NCI-H446 treated with DMSO at 0.1 percent for 48 hours (cell line): ENCODE results near the gene FHIT.

Experiments used
- DNase-seq: peaks from one replicate; lab custom pipeline; 2025; lab: John Stamatoyannopoulos, UW

The FHIT gene

DNA sequence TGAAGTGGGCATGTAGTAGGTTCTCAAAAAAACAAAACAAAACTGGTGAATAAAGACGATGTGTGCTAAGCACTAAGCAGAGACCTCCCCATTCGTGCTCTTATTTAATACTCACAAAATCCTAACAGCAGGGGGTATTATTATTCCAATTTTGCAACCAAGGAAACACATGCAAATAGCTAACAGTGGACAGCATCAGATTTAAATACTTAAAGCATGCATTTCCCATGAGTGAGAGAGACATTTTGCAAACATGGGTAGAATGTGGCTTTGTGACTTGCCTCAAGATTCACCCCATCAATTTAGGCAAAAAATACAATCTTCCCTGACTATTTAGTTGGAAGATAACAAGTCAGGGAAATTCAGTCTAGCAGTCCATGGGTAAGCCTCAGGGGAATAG, 1255.2 kb downstream of the FHIT start:
- no peak for DNase-seq

DNA sequence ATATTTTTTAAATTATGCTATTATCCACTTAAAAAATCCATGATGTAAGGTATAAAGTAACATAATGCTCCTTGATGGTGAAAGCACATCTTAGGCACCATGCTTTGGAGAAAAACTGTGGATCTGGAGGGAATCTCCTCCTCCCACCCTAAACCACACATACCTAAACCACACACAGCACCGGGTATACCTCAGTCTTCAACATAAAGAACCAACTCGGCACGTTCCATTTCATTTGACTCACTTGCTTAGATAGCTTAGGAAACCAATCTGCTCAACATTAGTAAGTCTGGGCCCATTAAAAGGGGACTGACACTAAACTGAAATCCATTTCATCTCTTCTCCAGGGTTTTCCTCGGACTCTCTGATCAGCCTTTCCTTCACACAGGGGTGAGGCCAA, 1255.7 kb downstream of the FHIT start:
- no peak for DNase-seq

GRCh38 chr3:59994732-59995304, 1256.4 kb downstream of the FHIT start:
- DNase-seq, result no peak

GRCh38 chr3:59992578-59992977, 1258.7 kb downstream of the FHIT start:
- DNase-seq, result no peak

GRCh38 chr3:59990915-59991314, 1260.3 kb downstream of the FHIT start:
- no peak for DNase-seq

GRCh38 chr3:59982510-59982909, 1268.7 kb downstream of the FHIT start:
- DNase-seq, result no peak

DNA sequence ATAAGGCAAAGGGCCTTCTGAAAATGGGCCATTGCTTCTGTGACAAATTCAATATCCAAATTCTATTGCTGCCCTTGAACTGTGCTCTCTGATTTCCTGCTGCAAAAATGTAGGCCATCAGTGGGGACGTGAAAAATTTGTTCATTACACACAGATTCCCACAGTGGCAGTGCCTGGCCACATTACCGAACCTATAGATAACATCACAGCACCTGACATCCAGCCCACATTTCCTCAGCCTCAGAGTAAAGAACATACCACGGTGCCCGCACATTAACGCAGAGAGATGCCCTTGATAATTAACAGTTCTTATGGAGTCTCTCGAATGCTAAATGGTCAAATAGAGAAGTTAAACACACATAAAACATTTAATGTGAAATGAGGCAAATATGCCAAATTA, 1269.9 kb downstream of the FHIT start:
- DNase-seq, result no peak

- no peak for DNase-seq
Measured at GRCh38 chr3:59980576-59980975, 1270.7 kb downstream of the FHIT start.

DNA sequence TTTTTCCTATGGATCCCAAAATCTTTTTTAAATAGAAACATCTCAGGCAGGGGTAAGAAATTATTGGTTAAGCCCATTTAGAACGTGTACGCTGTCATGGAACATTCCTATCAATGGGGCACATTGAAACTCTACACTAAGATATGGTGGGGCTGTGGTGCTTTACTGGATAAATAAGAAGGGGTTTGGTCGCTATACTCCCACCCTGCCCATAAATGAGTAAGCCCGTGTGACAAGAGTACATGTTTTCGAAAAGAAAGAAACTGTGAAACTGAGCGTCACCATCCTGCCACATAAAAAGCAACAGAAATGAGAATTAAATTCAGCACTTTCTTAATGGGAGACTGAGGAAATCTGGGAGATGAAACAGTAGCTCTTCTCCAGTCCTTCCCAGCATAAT, 1271.7 kb downstream of the FHIT start:
- DNase-seq, result no peak

DNA sequence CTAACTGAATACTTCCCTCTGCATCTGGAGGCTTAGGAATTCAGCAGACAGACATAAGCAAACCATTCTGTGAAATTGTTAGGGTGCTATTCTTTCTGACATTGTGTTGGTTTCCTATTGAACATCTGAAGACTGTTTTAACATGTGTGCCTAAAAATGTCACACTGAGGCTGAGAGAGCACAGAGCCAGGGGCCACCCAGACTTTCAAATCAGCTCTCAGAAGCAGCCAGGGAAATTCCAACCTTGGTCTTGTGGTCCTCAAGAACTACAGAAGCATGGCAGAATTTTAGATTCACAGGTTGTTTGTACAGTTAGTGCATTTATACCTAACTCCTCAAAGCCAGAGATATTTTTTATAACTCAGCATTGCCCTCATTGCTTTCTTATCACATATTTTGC, 1272.3 kb downstream of the FHIT start:
- no peak for DNase-seq

- DNase-seq, result no peak
Measured at GRCh38 chr3:59970796-59971195, 1280.5 kb downstream of the FHIT start.

- DNase-seq, result peak; percentile 15
Measured at GRCh38 chr3:59970376-59970775, 1280.9 kb downstream of the FHIT start.

DNA sequence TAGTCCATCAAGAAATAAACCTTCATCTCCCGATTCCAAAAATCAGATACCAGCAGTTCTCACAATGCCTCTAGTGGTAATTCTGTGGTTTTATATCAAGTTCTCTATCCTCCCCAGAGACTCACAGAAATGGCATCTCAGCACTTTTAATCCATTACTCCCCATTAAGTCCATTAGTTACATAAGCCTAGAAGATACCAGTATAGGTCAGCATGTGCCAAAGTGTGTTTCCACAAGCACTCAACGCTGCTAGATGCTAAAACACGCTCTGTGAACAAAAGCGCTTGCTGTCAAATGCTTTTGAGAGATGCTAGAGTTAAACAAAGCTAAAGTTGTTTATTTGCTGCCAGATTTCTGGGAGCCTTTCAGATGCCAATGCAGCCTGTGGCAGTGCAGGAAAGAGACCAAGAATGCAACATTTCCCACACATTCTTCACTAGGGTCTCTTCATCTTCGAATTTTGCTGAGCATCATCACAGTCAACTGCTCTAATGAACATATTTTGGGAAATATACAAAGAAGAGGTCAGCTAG, 1282.7 kb downstream of the FHIT start:
- no peak for DNase-seq

DNA sequence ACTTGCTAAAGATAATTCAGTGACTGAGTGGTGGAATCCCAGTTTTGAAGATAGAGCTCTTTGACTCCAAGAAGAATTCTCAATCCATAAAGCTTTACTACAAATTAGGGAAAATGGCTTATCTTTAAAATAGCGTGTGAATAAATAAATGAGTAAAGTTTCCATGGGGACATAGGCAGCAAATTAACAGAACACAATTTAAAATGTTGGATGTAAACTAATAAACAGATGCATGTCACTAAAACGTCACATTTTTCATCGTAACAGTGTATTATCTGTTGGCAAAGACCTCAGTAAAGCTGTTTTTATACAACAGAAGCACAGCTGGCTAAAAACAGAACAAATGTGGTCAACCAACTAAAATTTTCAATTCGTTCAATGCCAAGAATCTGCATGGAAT, 1287.6 kb downstream of the FHIT start:
- no peak for DNase-seq

- DNase-seq, result no peak
Measured at GRCh38 chr3:59957150-59957549, 1294.1 kb downstream of the FHIT start.

DNA sequence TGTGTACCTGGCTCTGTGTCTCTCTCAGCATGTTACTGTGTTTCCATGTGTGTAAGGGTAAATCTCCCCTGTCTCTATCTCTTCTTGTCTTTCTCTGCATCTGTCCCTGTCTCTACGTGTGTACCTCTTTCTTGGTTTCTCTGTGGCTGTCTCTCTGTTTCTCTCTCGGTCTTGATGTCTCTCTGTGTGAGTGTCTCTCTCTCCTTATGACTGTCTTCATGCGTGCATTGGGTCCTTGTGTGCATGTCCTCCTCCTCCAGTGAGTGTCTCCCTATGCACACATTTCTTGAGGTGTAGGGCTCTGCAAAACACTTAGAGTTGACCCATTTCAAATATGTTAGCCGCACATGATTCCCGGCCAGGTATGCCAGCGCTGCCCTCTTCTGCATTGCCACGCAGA, 1298.1 kb downstream of the FHIT start:
- no peak for DNase-seq

GRCh38 chr3:59949311-59949710, 1301.9 kb downstream of the FHIT start:
- no peak for DNase-seq

DNA sequence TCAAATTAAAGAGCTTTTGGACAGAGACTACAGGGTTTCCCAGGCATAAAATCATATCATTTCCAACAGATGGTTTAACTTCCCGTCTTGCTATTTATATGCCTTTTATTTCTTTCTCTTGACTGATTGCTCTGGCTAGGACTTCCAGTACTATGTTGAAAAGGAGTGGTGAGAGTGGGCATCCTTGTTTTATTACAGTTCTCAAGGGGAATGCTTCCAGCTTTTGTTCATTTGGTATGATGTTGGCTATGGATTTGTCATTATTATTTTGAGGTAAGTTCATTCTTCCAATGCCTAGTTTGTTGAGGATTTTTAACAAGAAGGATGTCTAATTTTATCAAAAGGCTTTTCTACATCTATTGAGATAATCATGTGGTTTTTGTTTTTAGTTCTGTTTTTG, 1304.9 kb downstream of the FHIT start:
- no peak for DNase-seq

DNA sequence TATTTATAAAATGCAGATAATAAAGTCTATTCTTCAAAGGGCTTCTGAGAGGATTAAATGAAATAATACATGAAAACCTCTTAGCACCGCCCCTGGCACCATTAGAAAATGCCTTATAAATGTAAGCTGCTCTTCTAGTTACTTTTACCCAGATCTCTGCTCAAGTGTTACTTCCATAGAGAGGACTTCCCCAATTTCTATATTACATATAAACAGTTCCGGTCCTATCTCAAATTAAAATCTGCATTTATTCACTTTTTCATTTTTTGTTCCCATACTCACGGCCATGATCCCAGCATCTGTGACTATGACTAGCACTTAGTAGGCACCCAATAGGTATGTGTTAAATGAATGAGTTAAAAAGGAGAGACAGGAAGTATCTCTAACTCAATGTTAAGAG, 1310.5 kb downstream of the FHIT start:
- no peak for DNase-seq

DNA sequence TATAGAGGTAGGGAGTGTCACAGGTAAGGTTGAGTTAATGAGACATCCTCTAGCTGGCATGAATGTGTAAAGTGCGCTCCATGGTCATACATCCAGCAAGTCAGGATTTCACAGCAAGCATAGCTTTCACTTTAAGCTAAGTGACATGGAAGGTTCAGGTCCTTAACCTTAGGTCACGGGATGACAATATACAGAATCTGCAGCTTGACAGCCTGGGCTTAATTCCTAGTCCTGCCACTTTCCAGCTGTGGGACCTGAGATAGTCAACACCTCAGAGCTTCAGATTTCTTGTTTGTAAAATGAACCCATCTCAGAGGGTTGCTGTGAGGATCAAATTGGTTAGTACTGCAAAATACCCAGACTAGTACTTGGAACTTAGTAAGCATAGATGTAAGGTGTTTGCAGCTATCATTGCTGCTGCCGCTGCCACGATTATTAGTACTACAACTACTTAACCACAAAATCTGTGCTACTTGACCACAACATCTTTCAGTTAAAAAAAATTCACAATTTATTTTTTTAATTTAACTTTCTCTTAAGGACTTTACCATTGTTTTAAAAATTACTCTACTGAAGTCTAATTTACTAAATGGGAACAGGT, 1311.3 kb downstream of the FHIT start:
- no peak for DNase-seq

- no peak for DNase-seq
Measured at GRCh38 chr3:59938828-59939227, 1312.4 kb downstream of the FHIT start.

GRCh38 chr3:59937201-59937600, 1314.1 kb downstream of the FHIT start:
- no peak for DNase-seq

- DNase-seq, result no peak
Measured at GRCh38 chr3:59936472-59936871, 1314.8 kb downstream of the FHIT start.

- DNase-seq, result no peak
Measured at GRCh38 chr3:59935025-59935424, 1316.2 kb downstream of the FHIT start.
